ENCODE data around the gene PYGB.

The PYGB gene

DNA sequence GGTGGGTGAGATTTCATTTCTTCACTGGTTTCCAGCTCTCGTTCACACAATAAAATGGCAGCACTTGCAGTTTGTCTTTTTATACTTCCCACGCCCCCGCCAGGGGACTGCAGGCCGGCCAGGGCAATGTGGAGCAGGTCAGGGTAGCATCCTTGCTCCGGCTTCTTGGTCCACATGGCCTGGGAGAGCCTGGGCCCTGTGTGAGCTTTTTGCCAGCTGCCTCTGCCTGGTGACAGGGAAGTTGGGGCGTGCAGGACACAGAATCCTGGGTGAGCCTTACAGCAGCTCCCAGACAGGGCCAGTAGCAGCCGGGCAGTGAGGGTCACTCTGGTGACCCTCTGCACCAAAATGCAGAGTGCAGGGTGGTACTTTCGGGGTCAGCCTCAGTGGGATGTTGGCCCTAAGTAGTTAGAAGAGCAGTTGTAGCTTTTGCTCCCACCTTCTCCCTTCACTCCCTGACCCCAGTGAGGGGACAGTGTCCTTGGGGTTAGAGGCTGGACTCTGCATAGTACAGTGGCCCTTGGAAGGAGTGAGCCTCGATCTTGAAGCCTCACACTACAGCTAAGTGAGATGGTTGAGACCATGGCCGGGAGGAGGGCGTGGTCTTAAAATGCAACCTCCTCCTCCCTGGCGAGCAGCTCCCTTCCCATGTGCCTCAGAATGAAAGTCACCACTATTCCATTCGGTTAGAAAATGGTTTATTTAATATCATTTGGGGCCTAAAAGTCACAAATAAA lies 23.8 kb downstream of the PYGB start:
- DNase-seq: no peak

DNA sequence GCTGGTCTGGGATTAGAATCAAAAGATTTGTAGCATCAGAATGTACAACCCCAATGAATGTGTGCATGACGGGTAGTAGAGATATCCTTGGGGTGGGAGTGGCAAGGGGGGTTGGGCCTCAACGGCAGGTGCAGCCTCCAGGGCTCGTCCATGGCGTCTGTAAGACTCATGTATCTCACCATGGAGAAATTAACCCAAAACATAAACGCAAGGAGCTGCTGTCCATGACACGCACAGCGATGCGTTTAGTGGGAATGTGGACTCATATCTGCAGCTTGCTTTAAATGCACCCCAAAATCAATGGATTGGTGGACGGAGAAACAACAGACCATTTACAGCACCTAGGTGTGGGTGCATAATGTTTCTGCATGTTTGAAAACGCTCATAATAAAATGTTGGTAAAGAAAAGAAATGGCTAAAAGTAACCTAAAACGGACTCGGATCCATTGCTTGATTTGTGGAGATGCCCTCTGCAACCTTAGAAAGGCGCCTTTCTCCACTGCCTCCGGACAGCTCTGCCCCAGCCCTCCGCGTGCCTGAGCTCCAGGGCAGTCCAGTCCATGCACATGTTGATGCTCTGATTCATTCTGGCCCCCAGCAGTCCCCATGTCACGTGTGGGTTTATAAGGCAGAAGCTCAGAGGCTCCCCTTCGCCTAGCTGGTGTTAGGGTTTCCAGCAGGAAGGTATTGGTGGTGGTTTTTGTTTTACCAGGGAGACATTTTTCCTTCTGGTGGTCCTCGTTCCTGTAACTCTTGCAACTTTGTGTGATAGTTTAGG lies 24.5 kb downstream of the PYGB start:
- no peak for DNase-seq

DNA sequence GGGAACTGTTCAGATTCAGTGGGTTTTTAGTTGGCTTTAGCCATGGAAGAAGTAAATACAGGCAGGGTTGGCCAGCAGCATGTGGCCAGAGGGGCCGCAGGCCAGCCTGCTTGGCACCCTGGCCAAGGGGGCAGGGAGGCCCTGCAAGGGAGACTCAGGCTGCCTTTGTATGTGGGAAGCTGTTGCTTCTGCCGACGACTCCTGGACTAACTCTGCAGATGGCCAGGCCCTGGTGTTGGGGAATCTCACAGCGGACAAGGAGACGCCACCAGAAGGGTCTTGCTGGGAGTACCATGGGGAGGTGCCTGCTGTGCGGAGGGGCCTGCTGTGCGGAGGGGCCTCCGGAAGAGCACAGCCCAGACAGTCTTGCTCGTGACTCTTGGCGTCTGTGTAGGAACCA lies 25.2 kb downstream of the PYGB start:
- DNase-seq: peak in 1 of 2 donors; percentile 45

GRCh38 chr20:25273541-25274358 lies 25.9 kb downstream of the PYGB start:
- DNase-seq: peak; percentile 41 to 56

- no peak for DNase-seq
Observed at GRCh38 chr20:25274481-25274880, 26.6 kb downstream of the PYGB start.

- no peak for DNase-seq
Observed at GRCh38 chr20:25274891-25275812, 27.3 kb downstream of the PYGB start.

DNA sequence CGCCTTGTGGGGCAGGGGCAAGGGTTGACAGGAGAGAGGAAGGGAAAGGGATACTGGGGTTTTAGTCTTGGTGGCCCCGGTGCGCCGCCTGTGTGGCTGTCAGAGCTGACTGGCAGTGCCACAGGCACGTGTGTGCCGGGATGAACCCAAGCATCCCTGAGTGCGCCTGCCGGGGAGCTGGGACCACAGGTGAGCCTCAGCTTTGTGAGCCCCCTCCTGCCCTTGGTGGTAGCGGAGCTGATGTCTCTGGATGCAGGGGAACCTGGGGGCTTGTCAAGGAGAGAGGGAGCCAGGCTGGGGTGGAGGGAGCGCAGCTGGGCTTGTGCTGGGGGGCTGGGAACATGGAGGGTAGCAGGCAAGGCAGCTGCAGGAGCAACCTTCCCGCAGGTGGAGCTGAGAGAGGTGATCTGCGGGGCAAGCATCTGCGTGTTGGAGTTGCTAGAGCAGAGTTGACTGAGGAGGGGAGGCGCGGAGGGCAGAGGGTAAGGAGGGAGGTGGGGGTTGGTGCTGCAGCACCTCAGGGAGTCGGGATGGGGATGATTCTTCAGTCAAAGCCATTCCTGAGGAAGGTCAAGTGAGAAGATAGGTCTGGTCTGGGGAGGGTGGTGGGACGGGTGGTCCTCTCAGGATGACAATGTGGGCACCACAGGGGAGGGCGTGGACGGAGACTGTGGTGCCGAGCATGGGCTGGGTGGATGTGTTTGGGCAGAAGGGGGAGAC lies 28.1 kb downstream of the PYGB start:
- DNase-seq: no peak

DNA sequence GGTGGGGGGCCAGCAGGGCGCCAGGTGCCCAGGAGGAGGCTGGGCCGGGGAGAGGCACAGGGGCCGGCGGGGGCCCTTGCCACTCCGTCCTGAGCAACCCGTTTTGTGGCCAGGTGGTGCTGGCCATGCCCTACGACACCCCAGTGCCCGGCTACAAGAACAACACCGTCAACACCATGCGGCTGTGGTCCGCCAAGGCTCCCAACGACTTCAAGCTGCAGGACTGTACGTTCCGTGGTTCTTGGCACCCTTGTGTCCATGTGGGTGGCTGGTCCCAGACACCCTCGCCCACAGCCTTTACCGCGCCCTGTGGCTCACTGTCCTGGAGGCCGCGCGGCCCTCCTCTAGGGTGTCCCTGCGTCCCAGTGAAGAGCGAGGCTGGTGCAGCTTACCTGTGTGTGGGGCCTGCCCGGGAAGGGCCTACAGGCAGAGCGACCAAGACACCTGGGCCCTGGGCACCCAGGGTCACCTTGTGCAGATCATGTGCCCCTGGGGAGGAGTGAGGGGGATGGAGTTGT lies 28.7 kb downstream of the PYGB start:
- no peak for DNase-seq

DNA sequence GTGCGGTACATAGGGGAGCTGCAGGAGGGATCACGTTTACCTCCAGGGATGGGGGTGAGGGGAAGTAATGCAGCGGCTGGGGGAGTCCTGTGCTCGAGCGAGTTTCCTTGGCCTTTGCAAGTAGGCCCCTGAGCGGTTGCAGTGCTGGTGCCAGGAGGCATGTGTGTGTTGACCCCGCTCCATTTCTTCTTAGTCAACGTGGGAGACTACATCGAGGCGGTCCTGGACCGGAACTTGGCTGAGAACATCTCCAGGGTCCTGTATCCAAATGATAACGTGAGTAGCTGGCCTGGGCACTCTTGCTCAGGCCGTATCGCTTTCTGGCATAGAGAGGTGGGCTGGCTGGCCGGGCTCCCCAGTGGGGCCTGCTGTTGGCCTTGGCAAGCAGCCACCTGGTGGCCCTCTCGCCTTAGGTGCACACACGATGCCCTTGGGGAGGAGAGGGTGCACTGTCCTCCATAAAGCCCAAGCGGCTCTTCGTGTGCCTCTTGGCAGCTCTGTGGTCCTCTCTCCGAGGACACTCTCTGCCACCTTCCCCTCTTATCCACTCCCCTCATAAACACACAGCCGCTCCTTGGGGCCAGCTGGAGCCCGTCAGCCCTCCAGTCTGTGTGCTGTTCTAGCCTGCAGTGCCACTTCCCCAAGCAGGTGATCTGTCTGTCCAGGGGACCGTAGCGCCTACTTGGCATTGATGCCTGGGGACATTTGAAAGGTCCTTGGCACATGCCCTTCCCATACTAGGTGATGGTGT lies 29.3 kb downstream of the PYGB start:
- no peak for DNase-seq

- DNase-seq: no peak
Observed at GRCh38 chr20:25277941-25278521, 30.1 kb downstream of the PYGB start.

DNA sequence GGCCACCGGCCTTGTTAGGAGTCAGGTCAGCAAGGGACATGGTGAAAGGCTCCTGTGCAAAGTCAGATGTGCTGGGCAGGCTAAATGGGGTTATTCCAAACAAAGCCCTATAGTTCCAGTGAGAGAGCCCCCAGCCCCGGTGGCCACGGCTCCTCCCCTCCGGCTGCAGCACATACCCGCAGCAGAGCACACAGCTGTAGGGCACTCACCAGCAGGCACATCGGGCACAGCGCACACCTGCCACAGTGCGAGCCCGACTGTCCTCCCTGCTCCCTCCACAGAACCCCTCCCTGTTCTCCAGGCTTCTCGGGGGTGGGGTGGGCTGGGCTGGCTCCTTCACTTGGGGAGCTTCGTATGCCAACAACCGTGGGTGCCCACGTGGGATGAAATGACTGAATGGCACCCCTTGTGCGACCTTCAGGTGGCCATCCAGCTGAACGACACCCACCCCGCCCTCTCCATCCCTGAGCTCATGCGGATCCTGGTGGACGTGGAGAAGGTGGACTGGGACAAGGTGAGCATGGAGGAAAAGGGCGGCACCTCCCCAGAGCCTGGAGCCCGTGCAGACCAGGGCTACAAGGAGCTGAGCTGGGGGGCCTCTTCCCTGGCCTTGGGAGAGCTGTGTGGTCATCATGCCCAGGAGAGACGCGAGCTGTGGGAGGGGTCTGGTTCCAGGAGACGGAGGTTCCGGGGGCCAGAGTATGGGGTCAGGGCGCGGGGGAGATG lies 30.9 kb downstream of the PYGB start:
- no peak for DNase-seq

GRCh38 chr20:25279403-25279802 lies 31.5 kb downstream of the PYGB start:
- DNase-seq: no peak

DNA sequence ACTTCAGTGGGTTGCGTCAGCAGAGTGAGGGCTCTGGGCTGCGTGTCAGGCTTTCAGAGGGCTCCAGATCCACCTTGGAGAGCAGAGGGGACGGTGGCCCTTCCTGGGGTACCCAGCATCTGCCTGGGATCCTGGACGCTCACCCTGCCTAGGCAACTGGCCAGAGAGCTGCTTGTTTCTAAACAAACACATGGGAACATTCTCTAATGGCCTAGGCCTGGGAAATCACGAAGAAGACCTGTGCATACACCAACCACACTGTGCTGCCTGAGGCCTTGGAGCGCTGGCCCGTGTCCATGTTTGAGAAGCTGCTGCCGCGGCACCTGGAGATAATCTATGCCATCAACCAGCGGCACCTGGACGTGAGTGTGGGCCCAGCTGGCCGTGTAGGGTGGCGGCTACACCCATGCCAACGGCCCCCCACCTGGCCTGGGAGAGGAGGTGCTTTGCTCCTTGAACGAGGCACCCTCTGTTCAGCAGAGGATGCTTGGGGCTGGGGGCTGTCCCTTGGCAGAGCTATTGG lies 32.2 kb downstream of the PYGB start:
- DNase-seq: no peak

GRCh38 chr20:25280574-25281535 lies 33.0 kb downstream of the PYGB start:
- no peak for DNase-seq

GRCh38 chr20:25281541-25281991 lies 33.7 kb downstream of the PYGB start:
- DNase-seq: no peak

DNA sequence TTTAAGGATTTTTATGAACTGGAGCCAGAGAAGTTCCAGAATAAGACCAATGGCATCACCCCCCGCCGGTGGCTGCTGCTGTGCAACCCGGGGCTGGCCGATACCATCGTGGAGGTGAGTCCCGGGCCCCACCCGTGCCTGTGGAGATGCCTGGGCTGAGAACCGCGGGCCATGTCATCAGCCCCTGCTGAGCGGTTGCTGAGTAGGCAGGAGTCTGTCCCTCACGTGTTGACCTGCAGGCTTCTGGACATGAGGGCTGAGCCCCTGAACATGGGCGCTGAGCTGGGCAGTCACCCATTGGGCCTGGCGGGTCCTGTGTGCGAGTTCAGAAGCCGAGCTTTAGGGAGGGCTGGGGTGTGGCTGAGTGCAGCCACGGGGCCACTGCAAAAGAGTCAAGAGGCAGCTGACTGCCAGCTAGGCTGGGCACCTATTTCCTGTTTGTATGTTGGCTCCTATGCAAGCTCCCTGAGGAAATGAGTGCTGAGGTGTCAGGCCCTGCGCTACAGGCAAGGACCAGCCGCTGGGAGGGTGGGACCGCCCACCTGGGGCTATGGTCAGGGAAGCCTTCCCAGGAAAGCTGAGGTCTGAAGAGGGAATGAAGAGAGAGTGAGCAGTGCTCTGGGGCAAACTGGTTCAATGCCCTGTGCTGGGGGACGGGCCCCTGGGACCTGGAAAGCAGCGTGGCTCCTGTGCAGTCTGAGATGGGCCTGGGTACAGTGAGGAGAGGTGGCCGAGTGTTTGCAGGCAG lies 34.3 kb downstream of the PYGB start:
- no peak for DNase-seq

GRCh38 chr20:25282796-25283195 lies 34.9 kb downstream of the PYGB start:
- DNase-seq: no peak
